Nasal cavity respiratory epithelium epithelial cell of viscerocranial mucosa (primary cell): Measurements from ENCODE around the gene ZAR1L. TPM values are rescaled to one million over a fixed set of nuclear protein-coding genes. Genes with fewer than 3 reads are reported as not detected.

Experiments used
- total RNA-seq: library from RNA; depleted of rRNA; stranded (reverse); fragments of >200 nt; gene quantifications from 2 replicates; pipeline ENCODE4 v1.2.3, GENCODE V29; 2014

ZAR1L gene, protein sequence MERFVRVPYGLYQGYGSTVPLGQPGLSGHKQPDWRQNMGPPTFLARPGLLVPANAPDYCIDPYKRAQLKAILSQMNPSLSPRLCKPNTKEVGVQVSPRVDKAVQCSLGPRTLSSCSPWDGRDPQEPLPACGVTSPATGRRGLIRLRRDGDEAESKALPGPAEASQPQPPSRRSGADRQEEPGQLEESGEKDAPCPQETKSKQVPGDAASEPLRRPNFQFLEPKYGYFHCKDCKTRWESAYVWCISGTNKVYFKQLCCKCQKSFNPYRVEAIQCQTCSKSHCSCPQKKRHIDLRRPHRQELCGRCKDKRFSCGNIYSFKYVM
- total RNA-seq: not detected in 2 replicates

DNA sequence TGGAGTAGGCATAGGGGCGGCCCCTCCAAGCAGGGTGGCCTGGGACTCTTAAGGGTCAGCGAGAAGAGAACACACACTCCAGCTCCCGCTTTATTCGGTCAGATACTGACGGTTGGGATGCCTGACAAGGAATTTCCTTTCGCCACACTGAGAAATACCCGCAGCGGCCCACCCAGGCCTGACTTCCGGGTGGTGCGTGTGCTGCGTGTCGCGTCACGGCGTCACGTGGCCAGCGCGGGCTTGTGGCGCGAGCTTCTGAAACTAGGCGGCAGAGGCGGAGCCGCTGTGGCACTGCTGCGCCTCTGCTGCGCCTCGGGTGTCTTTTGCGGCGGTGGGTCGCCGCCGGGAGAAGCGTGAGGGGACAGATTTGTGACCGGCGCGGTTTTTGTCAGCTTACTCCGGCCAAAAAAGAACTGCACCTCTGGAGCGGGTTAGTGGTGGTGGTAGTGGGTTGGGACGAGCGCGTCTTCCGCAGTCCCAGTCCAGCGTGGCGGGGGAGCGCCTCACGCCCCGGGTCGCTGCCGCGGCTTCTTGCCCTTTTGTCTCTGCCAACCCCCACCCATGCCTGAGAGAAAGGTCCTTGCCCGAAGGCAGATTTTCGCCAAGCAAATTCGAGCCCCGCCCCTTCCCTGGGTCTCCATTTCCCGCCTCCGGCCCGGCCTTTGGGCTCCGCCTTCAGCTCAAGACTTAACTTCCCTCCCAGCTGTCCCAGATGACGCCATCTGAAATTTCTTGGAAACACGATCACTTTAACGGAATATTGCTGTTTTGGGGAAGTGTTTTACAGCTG lies at the start of gene ZAR1L, which contains the start of gene BRCA2:
TSS of gene ZAR1L (minus strand) at position 126 of the 790 bp plus-strand sequence. CDS start 3,438 bp downstream, outside the sequence.
TSS of gene BRCA2 (plus strand) at position 271 of the 790 bp plus-strand sequence. CDS start 953 bp downstream, outside the sequence.

Other genes starting within 250 kb of the ZAR1L start
- gene BRCA2, start 145 bp upstream of the ZAR1L start, total RNA-seq: 1.1 and 2.7 TPM in 2 replicates
- gene N4BP2L1, start 112.8 kb upstream of the ZAR1L start, total RNA-seq: 0.34 and 2.7 TPM in 2 replicates
- gene N4BP2L2, start 223.4 kb upstream of the ZAR1L start, total RNA-seq: 76.9 and 154 TPM in 2 replicates